Activated CD4-positive, alpha-beta T cell treated with anti-CD3 and anti-CD28 coated beads, Interleukin-2, amount 50 U/mL, for 48 hours (primary cell): ENCODE results near the gene XBP1.
A peak's percentile ranks its signal among the peaks of the same experiment; 100 is the strongest.
"Not testable (repeated sequence)": the region's sequence is repeated elsewhere in the genome, so short reads cannot be mapped to it uniquely, and the experiment has no call there.

Experiments
- DNase-seq, 2 experiments: peaks; one replicate each; pipeline ENCODE4 v3.0.0-alpha.2; 2020

XBP1 gene

GRCh38 chr22:28800308-28801041 is at the start of gene XBP1:
XBP1 (minus strand) TSS chr22:28800569.
- DNase-seq, result peak; percentile 87 to 89

- DNase-seq, result no peak
These were observed 46.6 kb upstream of the XBP1 start for GRCh38 chr22:28846994-28847393.

- not testable (repeated sequence) for DNase-seq
These were observed 43.9 kb upstream of the XBP1 start for GRCh38 chr22:28844277-28844676.

GRCh38 chr22:28843633-28844032 is 43.3 kb upstream of the XBP1 start:
- DNase-seq, result no peak

- DNase-seq, result no peak
These were observed 40.7 kb upstream of the XBP1 start for GRCh38 chr22:28841111-28841510.

GRCh38 chr22:28838971-28839370 is 38.6 kb upstream of the XBP1 start:
- no peak for DNase-seq

GRCh38 chr22:28837640-28838039 is 37.3 kb upstream of the XBP1 start:
- DNase-seq, result no peak

- DNase-seq, result no peak
These were observed 35.3 kb upstream of the XBP1 start for GRCh38 chr22:28835630-28836189.

- DNase-seq, result no peak
These were observed 33.0 kb upstream of the XBP1 start for GRCh38 chr22:28833276-28833923.

GRCh38 chr22:28832731-28833130 is 32.4 kb upstream of the XBP1 start:
- no peak for DNase-seq

GRCh38 chr22:28831140-28832072 is 31.0 kb upstream of the XBP1 start:
- no peak for DNase-seq

GRCh38 chr22:28830441-28830840 is 30.1 kb upstream of the XBP1 start:
- DNase-seq, result no peak

- DNase-seq, result peak; percentile 75 to 79
These were observed 29.2 kb upstream of the XBP1 start for GRCh38 chr22:28829358-28830181.

GRCh38 chr22:28826921-28827320 is 26.6 kb upstream of the XBP1 start:
- no peak for DNase-seq

GRCh38 chr22:28826430-28826829 is 26.1 kb upstream of the XBP1 start:
- not testable (repeated sequence) for DNase-seq

GRCh38 chr22:28824455-28824854 is 24.1 kb upstream of the XBP1 start:
- not testable (repeated sequence) for DNase-seq

GRCh38 chr22:28822930-28823551 is 22.7 kb upstream of the XBP1 start:
- DNase-seq, result no peak

GRCh38 chr22:28821452-28821851 is 21.1 kb upstream of the XBP1 start:
- DNase-seq, result no peak

GRCh38 chr22:28820885-28821284 is 20.5 kb upstream of the XBP1 start:
- no peak for DNase-seq

- DNase-seq, result no peak
These were observed 19.1 kb upstream of the XBP1 start for GRCh38 chr22:28819253-28820096.
